K562 treated with DMSO at 1 percent for 4 hours (cell line): Measurements from ENCODE around the gene GHITM. TPM values are rescaled to one million over a fixed set of nuclear protein-coding genes. Genes with fewer than 3 reads are reported as not detected.

ENCODE experiments used
- total RNA-seq: library from RNA; unstranded; fragments of 300-600 nt; gene quantifications from 2 replicates; pipeline ENCODE4 v1.2.3, GENCODE V29; 2022; ENCODE audit not compliant: insufficient read depth

The GHITM gene
- 388 and 475 TPM in 2 replicates for total RNA-seq

GRCh38 chr10:84139126-84140035 is at the start of gene GHITM:
Gene GHITM, plus strand, starts transcription at chr10:84139509. Its CDS starts 1,992 bp downstream, at chr10:84141501.

DNA sequence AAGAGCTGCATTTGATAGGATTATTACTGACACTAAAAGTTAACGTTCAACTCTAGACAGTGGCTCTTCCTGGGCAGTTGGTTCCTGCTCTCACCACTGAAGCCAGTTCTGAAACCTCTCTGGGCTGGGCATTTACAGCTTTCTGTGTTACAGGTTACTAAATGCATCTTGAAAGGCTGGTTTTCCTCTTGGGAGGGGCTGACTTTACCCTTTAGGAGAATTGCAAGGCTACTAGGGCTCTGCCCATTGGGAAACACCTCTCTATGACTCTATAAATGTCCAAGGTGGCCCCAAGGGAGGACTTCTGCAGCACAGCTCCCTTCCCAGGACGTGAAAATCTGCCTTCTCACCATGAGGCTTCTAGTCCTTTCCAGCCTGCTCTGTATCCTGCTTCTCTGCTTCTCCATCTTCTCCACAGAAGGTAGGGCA is 34.2 kb downstream of the GHITM start, which contains the start of gene GPR15LG:
Gene GPR15LG (plus strand): TSS at position 301 of the 429 bp plus-strand sequence. CDS start 51 bp downstream, at position 352.

DNA sequence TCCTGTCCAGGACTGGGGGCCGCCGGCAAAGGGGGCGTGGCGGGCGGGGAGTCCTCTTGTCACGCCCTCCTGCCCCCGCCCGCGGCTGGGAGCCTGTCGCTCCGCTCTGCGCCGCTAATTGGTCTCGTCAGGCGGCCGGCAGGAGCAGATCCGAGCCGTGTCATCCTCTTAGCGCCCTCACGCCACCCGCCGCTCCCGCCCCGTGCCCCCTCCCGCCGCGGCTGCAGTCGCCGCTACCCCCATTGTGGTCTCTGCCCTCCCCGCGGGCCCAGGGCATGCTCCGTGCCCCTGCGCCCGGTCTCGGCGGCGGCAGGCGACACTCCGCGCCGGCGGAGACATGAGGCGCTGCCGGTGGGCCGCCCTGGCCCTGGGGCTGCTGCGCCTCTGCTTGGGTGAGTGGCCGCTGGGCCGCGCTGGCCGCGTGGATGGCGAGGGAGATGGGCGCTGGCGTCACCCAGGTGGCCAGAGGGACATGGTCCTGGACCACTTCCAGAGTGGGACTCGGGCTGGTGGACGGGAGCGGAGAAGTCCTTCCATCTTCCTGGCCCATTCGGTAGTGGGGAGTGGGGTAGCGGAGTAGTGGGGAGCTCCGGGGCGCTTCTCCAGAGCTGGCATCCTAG is 55.2 kb downstream of the GHITM start, which contains the start of gene CDHR1:
Gene CDHR1 (plus strand): TSS at position 114 of the 620 bp plus-strand sequence. CDS start 224 bp downstream, at position 338.

Other genes with a start within 250 kb of the GHITM start
- gene GPR15LG, start 34.3 kb downstream of the GHITM start, total RNA-seq: not detected in 2 replicates
- gene CDHR1, start 55.0 kb downstream of the GHITM start, total RNA-seq: 0.22 and 0.27 TPM in 2 replicates
- not detected in 2 replicates for gene LRIT2, start 86.0 kb downstream of the GHITM start, total RNA-seq
- gene LRIT1, start 102.0 kb downstream of the GHITM start, total RNA-seq: not detected in 2 replicates
- not detected in 2 replicates for gene RGR, start 105.5 kb downstream of the GHITM start, total RNA-seq
- gene CCSER2, start 189.1 kb downstream of the GHITM start, total RNA-seq: 5.7 and 6.4 TPM in 2 replicates